ENCODE results near the gene CRELD2.
"Not testable (repeated sequence)": the region's sequence is repeated elsewhere in the genome, so short reads cannot be mapped to it uniquely, and the experiment has no call there.

Gene CRELD2

GRCh38 chr22:49943771-49944398, 25.5 kb downstream of the CRELD2 start:
- Histone ChIP-seq H4K20me1 (ENCODE audit: insufficient read depth, low read length) (no peaks in the 10 kb centered on the region), H3K4me3 (ENCODE audit: low read length) (no peak overlapping the region), H3K79me2 (ENCODE audit: low read length) (no peaks in the 10 kb centered on the region), H3K9me2 (replicated peaks; ENCODE audit: insufficient read depth, low read length) (no peaks in the 10 kb centered on the region), H2AFZ (ENCODE audit: low read length) (no peak overlapping the region), H3K27me3 (replicated peaks; ENCODE audit: insufficient read depth, low read length) (peaks cover 22% of the 10 kb centered on the region), H3K4me2 (ENCODE audit: low read depth, low read length) (no peak overlapping the region), H3K9ac (ENCODE audit: low read length) (no peak overlapping the region), H3K9me3 (replicated peaks; ENCODE audit: insufficient read depth, low read length) (no peaks in the 10 kb centered on the region), H3F3A (ENCODE audit: insufficient read depth, low read length) (no peaks in the 10 kb centered on the region), H3K4me1 (ENCODE audit: low read length) (no peaks in the 10 kb centered on the region), H3K27ac (ENCODE audit: low read length) (no peak overlapping the region), H3K36me3 (replicated peaks; ENCODE audit: insufficient read depth, low read length) (no peaks in the 10 kb centered on the region)
- no peak for TF ChIP-seq CTCF (IDR thresholded peaks at IDR 0.05; ENCODE audit: low read length)
- no peak for TF ChIP-seq EZH2 (optimal IDR thresholded peaks at IDR 0.05; ENCODE audit: low read depth, low read length)
- no peak for TF ChIP-seq EZH2phosphoT487 (IDR thresholded peaks at IDR 0.05; ENCODE audit: low read length)
- no peak for DNase-seq

GRCh38 chr22:49944399-49944891, 26.0 kb downstream of the CRELD2 start:
- Histone ChIP-seq H3K4me2 (ENCODE audit: low read depth, low read length) (no peak overlapping the region), H4K20me1 (ENCODE audit: insufficient read depth, low read length) (no peaks in the 10 kb centered on the region), H3K9ac (ENCODE audit: low read length) (no peak overlapping the region), H3K9me2 (replicated peaks; ENCODE audit: insufficient read depth, low read length) (no peaks in the 10 kb centered on the region), H3K79me2 (ENCODE audit: low read length) (no peaks in the 10 kb centered on the region), H3K4me3 (ENCODE audit: low read length) (no peak overlapping the region), H3K9me3 (replicated peaks; ENCODE audit: insufficient read depth, low read length) (no peaks in the 10 kb centered on the region), H3K36me3 (replicated peaks; ENCODE audit: insufficient read depth, low read length) (no peaks in the 10 kb centered on the region), H2AFZ (ENCODE audit: low read length) (no peak overlapping the region), H3K4me1 (ENCODE audit: low read length) (no peaks in the 10 kb centered on the region), H3K27me3 (replicated peaks; ENCODE audit: insufficient read depth, low read length) (peaks cover 28% of the 10 kb centered on the region), H3F3A (ENCODE audit: insufficient read depth, low read length) (no peaks in the 10 kb centered on the region), H3K27ac (ENCODE audit: low read length) (no peak overlapping the region)
- TF ChIP-seq EZH2 (optimal IDR thresholded peaks at IDR 0.05; ENCODE audit: low read depth, low read length) = no peak
- no peak for TF ChIP-seq CTCF (IDR thresholded peaks at IDR 0.05; ENCODE audit: low read length)
- no peak for TF ChIP-seq EZH2phosphoT487 (IDR thresholded peaks at IDR 0.05; ENCODE audit: low read length)
- DNase-seq = no peak

- not testable (repeated sequence) for H3K4me3 ChIP-seq (ENCODE audit: low read length); H3K27ac ChIP-seq (ENCODE audit: low read length); H3K4me2 ChIP-seq (ENCODE audit: low read depth, low read length); H3K9ac ChIP-seq (ENCODE audit: low read length); H3K36me3 ChIP-seq (replicated peaks; ENCODE audit: insufficient read depth, low read length); H2AFZ ChIP-seq (ENCODE audit: low read length); H3K79me2 ChIP-seq (ENCODE audit: low read length); H3K4me1 ChIP-seq (ENCODE audit: low read length); H3K9me3 ChIP-seq (replicated peaks; ENCODE audit: insufficient read depth, low read length); H3F3A ChIP-seq (ENCODE audit: insufficient read depth, low read length); H4K20me1 ChIP-seq (ENCODE audit: insufficient read depth, low read length); DNase-seq; H3K9me2 ChIP-seq (replicated peaks; ENCODE audit: insufficient read depth, low read length)
- peaks cover 34% of the 10 kb centered on the region for H3K27me3 ChIP-seq (replicated peaks; ENCODE audit: insufficient read depth, low read length)
Observed at GRCh38 chr22:49945042-49945794, 26.8 kb downstream of the CRELD2 start.

Measured in MM.1S (cell line).